Trophoblast cell (in vitro differentiated cells and primary cell): ENCODE measurements around the gene CDC45.

Experiments
- DNase-seq, 2 donors: peaks; one replicate each; pipeline ENCODE4 v3.0.0-alpha.2; 2016
- H2AFZ ChIP-seq: 2 replicates; pipeline ENCODE4 v1.6.1; 2013; ENCODE audit warnings: low read length, moderate library complexity, mild to moderate bottlenecking; ENCODE audit not compliant: insufficient read depth, poor library complexity
- H2AK5ac ChIP-seq: 2 replicates; pipeline ENCODE4 v1.6.1; 2013; ENCODE audit warnings: mild to moderate bottlenecking, low read length
- H2BK120ac ChIP-seq: 2 replicates; pipeline ENCODE4 v1.6.1; 2013; ENCODE audit warnings: low read length, mild to moderate bottlenecking, moderate library complexity; ENCODE audit not compliant: insufficient read depth, poor library complexity
- H2BK12ac ChIP-seq: 2 replicates; pipeline ENCODE4 v1.6.1; 2013; ENCODE audit warnings: mild to moderate bottlenecking, low read length, moderate library complexity
- H2BK5ac ChIP-seq: 2 replicates; pipeline ENCODE4 v1.6.1; 2013; ENCODE audit warnings: low read length, low read depth, moderate library complexity, mild to moderate bottlenecking; ENCODE audit not compliant: poor library complexity
- H3K14ac ChIP-seq: 2 replicates; pipeline ENCODE4 v1.6.1; 2013; ENCODE audit warnings: mild to moderate bottlenecking, low read length
- H3K18ac ChIP-seq: 2 replicates; pipeline ENCODE4 v1.6.1; 2013; ENCODE audit warnings: mild to moderate bottlenecking, low read length
- H3K23ac ChIP-seq: 2 replicates; pipeline ENCODE4 v1.6.1; 2013; ENCODE audit warnings: low read length
- H3K27ac ChIP-seq: 2 replicates; pipeline ENCODE4 v1.5.1; 2013; ENCODE audit warnings: low read depth, mild to moderate bottlenecking, inconsistent platforms, low read length, moderate library complexity
- H3K27me3 ChIP-seq: 2 replicates; pipeline ENCODE4 v1.6.1; 2013; ENCODE audit warnings: inconsistent platforms, mild to moderate bottlenecking, low read length, moderate library complexity; ENCODE audit not compliant: insufficient read depth
- H3K36me3 ChIP-seq, 2 experiments: 1 replicate in 1 of 2; 2 replicates in 1 of 2; pipeline ENCODE4 v1.6.1; 2013; ENCODE audit warnings: low read length in 2 of 2, mild to moderate bottlenecking in 2 of 2, moderate library complexity in 1 of 2; ENCODE audit not compliant: insufficient read depth in 2 of 2, control insufficient read depth in 1 of 2
- H3K4ac ChIP-seq: 2 replicates; pipeline ENCODE4 v1.6.1; 2013; ENCODE audit warnings: low read depth, mild to moderate bottlenecking, low read length, moderate library complexity
- H3K4me1 ChIP-seq, 2 experiments: 1 replicate in 1 of 2; 2 replicates in 1 of 2; pipeline ENCODE4 v1.6.1; 2013; ENCODE audit warnings: low read length in 2 of 2, mild to moderate bottlenecking in 2 of 2, moderate library complexity in 1 of 2; ENCODE audit not compliant: insufficient read depth in 2 of 2, control insufficient read depth in 1 of 2
- H3K4me2 ChIP-seq: 2 replicates; pipeline ENCODE4 v1.6.1; 2013; ENCODE audit warnings: inconsistent platforms, mild to moderate bottlenecking, low read length, moderate library complexity
- H3K4me3 ChIP-seq: 2 replicates; pipeline ENCODE4 v1.5.1; 2013; ENCODE audit warnings: mild to moderate bottlenecking, low read depth, low read length, inconsistent platforms
- H3K79me1 ChIP-seq: one replicate; pipeline ENCODE4 v1.6.1; 2013; ENCODE audit warnings: low read length
- H3K79me2 ChIP-seq: 2 replicates; pipeline ENCODE4 v1.6.1; 2013; ENCODE audit warnings: low read length, mild to moderate bottlenecking; ENCODE audit not compliant: control insufficient read depth, insufficient read depth, poor library complexity
- H3K9ac ChIP-seq: 2 replicates; pipeline ENCODE4 v1.6.1; 2013; ENCODE audit warnings: mild to moderate bottlenecking, low read length
- H3K9me3 ChIP-seq: 2 replicates; pipeline ENCODE4 v1.6.1; 2013; ENCODE audit warnings: low read depth, mild to moderate bottlenecking, control low read depth, inconsistent platforms, low read length; ENCODE audit not compliant: insufficient read depth
- H4K12ac ChIP-seq: 2 replicates; pipeline ENCODE4 v1.6.1; 2013; ENCODE audit warnings: low read depth, mild to moderate bottlenecking, low read length, moderate library complexity
- H4K8ac ChIP-seq: 2 replicates; pipeline ENCODE4 v1.6.1; 2013; ENCODE audit warnings: low read depth, mild to moderate bottlenecking, low read length, moderate library complexity
- H4K91ac ChIP-seq: one replicate; pipeline ENCODE4 v1.6.1; 2013; ENCODE audit warnings: low read depth, mild to moderate bottlenecking, low read length, moderate library complexity
- WGBS: extraction: QIAGEN DNeasy Blood & Tissue Kit; methylation state at CpG from one replicate; pipeline ENCODE4 v1.1.7; 2013; ENCODE audit warnings: missing lambda C conversion rate; ENCODE audit not compliant: insufficient read length, insufficient coverage; ENCODE audit errors: extremely low coverage; 5-methylcytosine and 5-hydroxymethylcytosine counted together

CDC45 gene

GRCh38 chr22:19451570-19451969 lies 28.1 kb upstream of the CDC45 start:
- no peak overlapping the region for H3K4me2 ChIP-seq
- H4K12ac ChIP-seq, result no peak overlapping the region
- H3K9me3 ChIP-seq, result peaks cover 3% of the 10 kb centered on the region
- H3K36me3 ChIP-seq, result peaks cover 43 to 65% of the 10 kb centered on the region in 2 experiments
- no peak overlapping the region for H2BK5ac ChIP-seq
- H2AFZ ChIP-seq, result no peak overlapping the region
- no peak overlapping the region for H2BK12ac ChIP-seq
- no peak overlapping the region for H4K8ac ChIP-seq
- H3K9ac ChIP-seq, result no peak overlapping the region
- no peak overlapping the region for H3K14ac ChIP-seq
- H3K4me1 ChIP-seq, result peaks cover 8 to 13% of the 10 kb centered on the region in 2 experiments
- no peak overlapping the region for H3K27ac ChIP-seq
- H3K18ac ChIP-seq, result no peak overlapping the region
- no peak overlapping the region for H3K4me3 ChIP-seq
- no CpG with 5 or more reads among the region's 4 CpGs for WGBS
- H3K23ac ChIP-seq, result no peak overlapping the region
- H3K79me1 ChIP-seq, result peaks cover 7% of the 10 kb centered on the region
- DNase-seq, result no peak
- peaks cover 4% of the 10 kb centered on the region for H3K79me2 ChIP-seq
- H2BK120ac ChIP-seq, result no peak overlapping the region
- no peak overlapping the region for H2AK5ac ChIP-seq
- no peaks in the 10 kb centered on the region for H3K27me3 ChIP-seq
- H3K4ac ChIP-seq, result no peak overlapping the region
- no peak overlapping the region for H4K91ac ChIP-seq

GRCh38 chr22:19453718-19454117 lies 26.0 kb upstream of the CDC45 start:
- Histone ChIP-seq H2BK120ac (no peak overlapping the region), H3K79me2 (no peaks in the 10 kb centered on the region), H2AFZ (no peak overlapping the region), H3K4me3 (no peak overlapping the region), H3K27me3 (no peaks in the 10 kb centered on the region), H3K4ac (no peak overlapping the region), H3K36me3 (peaks cover 55 to 78% of the 10 kb centered on the region in 2 experiments), H3K9ac (no peak overlapping the region), H3K27ac (no peak overlapping the region), H2BK5ac (no peak overlapping the region), H3K9me3 (peaks cover 3% of the 10 kb centered on the region), H3K14ac (no peak overlapping the region), H4K8ac (no peak overlapping the region), H3K4me1 (peaks cover under 1 to 6% of the 10 kb centered on the region in 2 experiments), H3K23ac (no peak overlapping the region), H3K79me1 (no peaks in the 10 kb centered on the region), H4K12ac (no peak overlapping the region), H2BK12ac (no peak overlapping the region), H3K18ac (no peak overlapping the region), H2AK5ac (no peak overlapping the region), H4K91ac (no peak overlapping the region), H3K4me2 (no peak overlapping the region)
- no CpG with 5 or more reads among the region's 5 CpGs for WGBS
- no peak for DNase-seq

GRCh38 chr22:19454156-19454555 lies 25.6 kb upstream of the CDC45 start:
- Histone ChIP-seq H2BK120ac (no peak overlapping the region), H3K36me3 (peaks cover 53 to 75% of the 10 kb centered on the region in 2 experiments), H3K14ac (no peak overlapping the region), H3K27ac (no peak overlapping the region), H3K27me3 (no peaks in the 10 kb centered on the region), H3K23ac (no peak overlapping the region), H2AK5ac (no peak overlapping the region), H3K79me1 (no peaks in the 10 kb centered on the region), H4K12ac (no peak overlapping the region), H4K91ac (no peak overlapping the region), H3K9ac (no peak overlapping the region), H3K4ac (no peak overlapping the region), H2AFZ (no peak overlapping the region), H3K79me2 (no peaks in the 10 kb centered on the region), H3K9me3 (peaks cover 3% of the 10 kb centered on the region), H2BK5ac (no peak overlapping the region), H2BK12ac (no peak overlapping the region), H3K4me2 (no peak overlapping the region), H3K18ac (no peak overlapping the region), H4K8ac (no peak overlapping the region), H3K4me3 (no peak overlapping the region), H3K4me1 (peaks cover 0 to 4% of the 10 kb centered on the region in 2 experiments)
- no CpG with 5 or more reads among the region's 6 CpGs for WGBS
- DNase-seq, result no peak

DNA sequence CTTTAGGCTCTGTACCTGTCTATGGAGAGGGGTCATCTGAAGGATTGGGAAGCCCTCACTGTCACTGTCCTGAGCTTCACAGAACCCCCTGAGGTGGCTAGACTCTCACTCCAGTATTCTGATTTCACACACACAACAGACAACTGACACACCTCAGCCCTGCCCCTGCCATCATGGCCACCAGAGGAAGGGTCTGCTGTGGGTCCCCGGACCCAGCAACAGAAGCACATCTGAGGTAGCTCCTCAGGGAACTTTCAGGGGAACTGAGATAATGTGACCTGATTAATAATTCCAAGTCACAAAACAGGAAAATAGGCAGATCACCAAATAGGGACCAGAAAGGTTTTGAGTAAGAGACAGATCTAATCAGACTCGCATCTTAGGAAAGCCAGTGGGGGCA lies 24.7 kb upstream of the CDC45 start:
- Histone ChIP-seq H3K23ac (no peak overlapping the region), H2BK5ac (no peak overlapping the region), H3K4ac (no peak overlapping the region), H3K27ac (no peak overlapping the region), H3K79me2 (no peaks in the 10 kb centered on the region), H3K79me1 (no peaks in the 10 kb centered on the region), H3K36me3 (peaks cover 52 to 73% of the 10 kb centered on the region in 2 experiments), H3K18ac (no peak overlapping the region), H3K4me2 (no peak overlapping the region), H3K9ac (no peak overlapping the region), H2AFZ (no peak overlapping the region), H4K8ac (no peak overlapping the region), H3K27me3 (no peaks in the 10 kb centered on the region), H3K4me3 (no peak overlapping the region), H4K12ac (no peak overlapping the region), H2BK120ac (no peak overlapping the region), H4K91ac (no peak overlapping the region), H3K9me3 (peaks cover 3% of the 10 kb centered on the region), H2BK12ac (no peak overlapping the region), H3K14ac (no peak overlapping the region), H3K4me1 (peaks cover 0 to 4% of the 10 kb centered on the region in 2 experiments), H2AK5ac (no peak overlapping the region)
- DNase-seq, result no peak
- no CpG with 5 or more reads among the region's 2 CpGs for WGBS
